HepG2 (cell line): Measurements from ENCODE around the gene ERLIN1. TPM values are rescaled to one million over a fixed set of nuclear protein-coding genes. Genes with fewer than 3 reads are reported as not detected.

Experiments used
- CCAR2 ChIP-seq: fragments of 200-400 bp; formaldehyde crosslinking; optimal IDR thresholded peaks from 2 replicates; pipeline ENCODE3; 2018; ENCODE audit warnings: low read depth, mild to moderate bottlenecking, low read length, moderate library complexity
- HCFC1 ChIP-seq: fragments of 150-350 bp; IDR thresholded peaks from 2 replicates; pipeline ENCODE4 v1.6.1; 2014; ENCODE audit warnings: low read depth, low read length
- HNRNPL ChIP-seq: fragments of 200-400 bp; formaldehyde crosslinking; IDR thresholded peaks from 2 replicates; pipeline ENCODE4 v1.6.1; 2017; ENCODE audit warnings: mild to moderate bottlenecking, low read depth, low read length
- MAFK ChIP-seq, 2 experiments: IDR thresholded peaks in 1 of 2; conservative IDR thresholded peaks in 1 of 2; 2 replicates each; pipeline ENCODE4 v1.6.1; 2011; ENCODE audit warnings: improper control_type of control experiment in 2 of 2, low read length in 2 of 2
- PCBP2 ChIP-seq: fragments of 200-400 bp; formaldehyde crosslinking; optimal IDR thresholded peaks from 2 replicates; pipeline ENCODE3; 2018; ENCODE audit warnings: low read length, low read depth; ENCODE audit not compliant: poor library complexity, severe bottlenecking
- PHF20 ChIP-seq: sonication (generic); formaldehyde crosslinking; IDR thresholded peaks from 2 replicates; pipeline ENCODE4 v1.5.0; 2020; ENCODE audit warnings: mild to moderate bottlenecking, missing genetic modification reagents
- RFXAP ChIP-seq: sonication (generic); formaldehyde crosslinking; IDR thresholded peaks from 2 replicates; pipeline ENCODE4 v1.4.0; 2020; ENCODE audit warnings: missing genetic modification reagents, borderline replicate concordance
- SAP130 ChIP-seq: IDR thresholded peaks from 2 replicates; pipeline ENCODE4 v1.6.1; 2016; ENCODE audit warnings: low read depth
- SMAD1 ChIP-seq: sonication (generic); formaldehyde crosslinking; IDR thresholded peaks from 2 replicates; pipeline ENCODE4 v1.4.0; 2020; ENCODE audit warnings: missing genetic modification reagents, low read depth, mild to moderate bottlenecking, borderline replicate concordance
- XRCC5 ChIP-seq: fragments of 200-400 bp; formaldehyde crosslinking; optimal IDR thresholded peaks from 2 replicates; pipeline ENCODE3; 2017; ENCODE audit warnings: mild to moderate bottlenecking, low read length
- ZBTB20 ChIP-seq: sonication (generic); formaldehyde crosslinking; IDR thresholded peaks from 2 replicates; pipeline ENCODE4 v1.8.1; 2023; ENCODE audit warnings: missing genetic modification reagents, low read depth, mild to moderate bottlenecking, borderline replicate concordance
- ZKSCAN1 ChIP-seq: fragments of 150-350 bp; IDR thresholded peaks from 2 replicates; pipeline ENCODE4 v1.6.1; 2014; ENCODE audit warnings: low read length
- ZNF205 ChIP-seq: IDR thresholded peaks from 2 replicates; pipeline ENCODE4 v1.6.1; 2018; ENCODE audit warnings: missing biosample characterization, missing genetic modification reagents
- ZNF232 ChIP-seq: sonication (generic); formaldehyde crosslinking; IDR thresholded peaks from 2 replicates; pipeline ENCODE4 v1.4.0; 2020; ENCODE audit warnings: missing genetic modification reagents, borderline replicate concordance
- ZNF329 ChIP-seq: sonication (generic); formaldehyde crosslinking; IDR thresholded peaks from 2 replicates; pipeline ENCODE4 v1.9.0; 2021; ENCODE audit warnings: low read depth, mild to moderate bottlenecking, missing genetic modification reagents
- ZNF619 ChIP-seq: sonication (generic); formaldehyde crosslinking; IDR thresholded peaks from 2 replicates; pipeline ENCODE4 v1.4.0; 2020; ENCODE audit warnings: mild to moderate bottlenecking, missing genetic modification reagents
- ZNF749 ChIP-seq: sonication (generic); formaldehyde crosslinking; IDR thresholded peaks from 2 replicates; pipeline ENCODE4 v1.8.0; 2022; ENCODE audit warnings: mild to moderate bottlenecking, missing genetic modification reagents, moderate library complexity, borderline replicate concordance
- polyA plus RNA-seq, 8 experiments: library from polyadenylated mRNA; depleted of rRNA in 3 of 8; stranded (reverse) in 7 of 8; unstranded in 1 of 8; fragments of >200 nt; fragmentation: Illumina TruSeq in 4 of 8; extraction: Trizol in 4 of 8; gene quantifications; 2 replicates each; pipeline versions ENCODE4 v1.2.1 to v1.2.3, GENCODE V29; 2011 to 2016; ENCODE audit warnings: low read depth in 4 of 8, missing spikeins in 1 of 8, mixed read lengths in 1 of 8; ENCODE audit not compliant: insufficient read depth in 1 of 8
- total RNA-seq, 5 experiments: library from RNA; depleted of rRNA; stranded (reverse); fragments of >200 nt; fragmentation: Illumina TruSeq; extraction: Trizol; gene quantifications; 2 replicates each; pipeline ENCODE4 v1.2.3, GENCODE V29; 2016; ENCODE audit warnings: low read depth in 1 of 5
- TF ChIP-seq, protein P1 (sequence below): sonication (generic); formaldehyde crosslinking; IDR thresholded peaks from 2 replicates; pipeline ENCODE4 v1.4.0; 2020; ENCODE audit warnings: missing genetic modification reagents, borderline replicate concordance
- TF ChIP-seq, protein P2 (sequence below): sonication (generic); formaldehyde crosslinking; IDR thresholded peaks from 2 replicates; pipeline ENCODE4 v1.4.0; 2020; ENCODE audit warnings: mild to moderate bottlenecking, missing genetic modification reagents

ERLIN1 gene
- total and polyA plus RNA-seq, 2 of the 13 experiments (the other 11 are each of a cell fraction or from before 2014, with no cell fraction given), result 56.8 to 69.3 TPM

DNA sequence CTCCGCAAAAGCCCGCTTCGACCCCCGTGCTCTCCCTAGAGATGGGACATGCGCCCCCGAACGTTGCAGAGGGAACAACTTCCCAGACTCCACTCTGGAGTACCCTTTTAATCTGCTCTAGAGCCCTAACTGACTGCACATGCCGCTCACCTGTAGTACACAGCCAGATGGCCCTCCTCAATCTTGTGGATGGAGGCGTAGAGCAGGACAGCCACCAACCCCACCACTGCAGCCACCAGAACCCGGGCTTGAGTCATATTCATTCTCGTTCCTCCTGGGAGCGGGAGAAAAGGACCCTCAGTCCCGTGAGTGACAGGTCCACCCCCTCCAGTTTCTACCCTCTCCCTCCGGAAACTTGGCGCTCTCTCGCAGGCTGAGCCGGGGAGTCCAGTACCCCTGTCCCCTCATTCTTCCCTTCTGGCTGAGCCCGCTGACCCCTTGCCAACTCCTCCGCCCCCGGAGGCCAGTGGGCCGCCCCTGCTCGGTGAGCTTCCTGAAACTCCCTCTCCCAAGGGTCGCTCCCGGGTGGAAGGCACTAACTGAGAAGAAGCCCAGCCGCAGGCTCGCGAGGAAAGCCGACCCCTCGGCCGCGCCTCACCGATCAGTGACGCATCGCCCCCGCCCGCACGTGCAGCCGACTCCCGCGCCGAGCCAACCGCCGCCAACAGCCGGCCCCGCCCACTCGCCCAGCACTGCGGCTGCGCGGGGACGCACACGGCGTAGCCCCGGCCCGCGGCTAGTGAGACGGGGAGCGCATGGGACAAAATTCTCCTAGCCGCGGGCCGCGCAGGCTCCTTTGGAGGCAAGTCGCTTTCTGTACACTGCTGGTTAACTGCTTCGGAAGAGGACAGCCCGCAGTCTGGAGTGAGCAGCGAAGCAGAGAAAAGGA, at the start of gene ERLIN1 (continued):
- TF ChIP-seq ZKSCAN1 (no peak), ZNF749 (CRISPR knock-in tag) (peak; percentile 81; the same call in 1 of the 2 replicates), SMAD1 (CRISPR knock-in tag) (peak; percentile 90; the same call in 1 of the 2 replicates), ZNF232 (CRISPR knock-in tag) (peak; percentile 93; the same call in 1 of the 2 replicates), PCBP2 (no peak), XRCC5 (peak; percentile 67), PHF20 (peak; percentile 87), MAFK (conservative IDR thresholded peaks at IDR 0.05 in 1 of 2, IDR thresholded peaks at IDR 0.05 in 1 of 2; ENCODE audit: low read length in 2 of 2) (no peak), ZNF205 (CRISPR knock-in tag) (0 out of 2 replicates have a peak, but pooled peaks have one; percentile 26), RFXAP (CRISPR knock-in tag) (peak; percentile 94), HCFC1 (0 out of 2 replicates have a peak, but pooled peaks have one; percentile 12), HNRNPL (0 out of 2 replicates have a peak, but pooled peaks have one; percentile 51), SAP130 (CRISPR knock-in tag) (peak; percentile 91), ZNF329 (0 out of 2 replicates have a peak, but pooled peaks have one; percentile 63), CCAR2 (no peak), ZBTB20 (no peak), ZNF619 (CRISPR knock-in tag) (no peak)
- TF ChIP-seq, protein P1, sequence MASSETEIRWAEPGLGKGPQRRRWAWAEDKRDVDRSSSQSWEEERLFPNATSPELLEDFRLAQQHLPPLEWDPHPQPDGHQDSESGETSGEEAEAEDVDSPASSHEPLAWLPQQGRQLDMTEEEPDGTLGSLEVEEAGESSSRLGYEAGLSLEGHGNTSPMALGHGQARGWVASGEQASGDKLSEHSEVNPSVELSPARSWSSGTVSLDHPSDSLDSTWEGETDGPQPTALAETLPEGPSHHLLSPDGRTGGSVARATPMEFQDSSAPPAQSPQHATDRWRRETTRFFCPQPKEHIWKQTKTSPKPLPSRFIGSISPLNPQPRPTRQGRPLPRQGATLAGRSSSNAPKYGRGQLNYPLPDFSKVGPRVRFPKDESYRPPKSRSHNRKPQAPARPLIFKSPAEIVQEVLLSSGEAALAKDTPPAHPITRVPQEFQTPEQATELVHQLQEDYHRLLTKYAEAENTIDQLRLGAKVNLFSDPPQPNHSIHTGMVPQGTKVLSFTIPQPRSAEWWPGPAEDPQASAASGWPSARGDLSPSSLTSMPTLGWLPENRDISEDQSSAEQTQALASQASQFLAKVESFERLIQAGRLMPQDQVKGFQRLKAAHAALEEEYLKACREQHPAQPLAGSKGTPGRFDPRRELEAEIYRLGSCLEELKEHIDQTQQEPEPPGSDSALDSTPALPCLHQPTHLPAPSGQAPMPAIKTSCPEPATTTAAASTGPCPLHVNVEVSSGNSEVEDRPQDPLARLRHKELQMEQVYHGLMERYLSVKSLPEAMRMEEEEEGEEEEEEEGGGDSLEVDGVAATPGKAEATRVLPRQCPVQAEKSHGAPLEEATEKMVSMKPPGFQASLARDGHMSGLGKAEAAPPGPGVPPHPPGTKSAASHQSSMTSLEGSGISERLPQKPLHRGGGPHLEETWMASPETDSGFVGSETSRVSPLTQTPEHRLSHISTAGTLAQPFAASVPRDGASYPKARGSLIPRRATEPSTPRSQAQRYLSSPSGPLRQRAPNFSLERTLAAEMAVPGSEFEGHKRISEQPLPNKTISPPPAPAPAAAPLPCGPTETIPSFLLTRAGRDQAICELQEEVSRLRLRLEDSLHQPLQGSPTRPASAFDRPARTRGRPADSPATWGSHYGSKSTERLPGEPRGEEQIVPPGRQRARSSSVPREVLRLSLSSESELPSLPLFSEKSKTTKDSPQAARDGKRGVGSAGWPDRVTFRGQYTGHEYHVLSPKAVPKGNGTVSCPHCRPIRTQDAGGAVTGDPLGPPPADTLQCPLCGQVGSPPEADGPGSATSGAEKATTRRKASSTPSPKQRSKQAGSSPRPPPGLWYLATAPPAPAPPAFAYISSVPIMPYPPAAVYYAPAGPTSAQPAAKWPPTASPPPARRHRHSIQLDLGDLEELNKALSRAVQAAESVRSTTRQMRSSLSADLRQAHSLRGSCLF, result no peak
- TF ChIP-seq, protein P2, sequence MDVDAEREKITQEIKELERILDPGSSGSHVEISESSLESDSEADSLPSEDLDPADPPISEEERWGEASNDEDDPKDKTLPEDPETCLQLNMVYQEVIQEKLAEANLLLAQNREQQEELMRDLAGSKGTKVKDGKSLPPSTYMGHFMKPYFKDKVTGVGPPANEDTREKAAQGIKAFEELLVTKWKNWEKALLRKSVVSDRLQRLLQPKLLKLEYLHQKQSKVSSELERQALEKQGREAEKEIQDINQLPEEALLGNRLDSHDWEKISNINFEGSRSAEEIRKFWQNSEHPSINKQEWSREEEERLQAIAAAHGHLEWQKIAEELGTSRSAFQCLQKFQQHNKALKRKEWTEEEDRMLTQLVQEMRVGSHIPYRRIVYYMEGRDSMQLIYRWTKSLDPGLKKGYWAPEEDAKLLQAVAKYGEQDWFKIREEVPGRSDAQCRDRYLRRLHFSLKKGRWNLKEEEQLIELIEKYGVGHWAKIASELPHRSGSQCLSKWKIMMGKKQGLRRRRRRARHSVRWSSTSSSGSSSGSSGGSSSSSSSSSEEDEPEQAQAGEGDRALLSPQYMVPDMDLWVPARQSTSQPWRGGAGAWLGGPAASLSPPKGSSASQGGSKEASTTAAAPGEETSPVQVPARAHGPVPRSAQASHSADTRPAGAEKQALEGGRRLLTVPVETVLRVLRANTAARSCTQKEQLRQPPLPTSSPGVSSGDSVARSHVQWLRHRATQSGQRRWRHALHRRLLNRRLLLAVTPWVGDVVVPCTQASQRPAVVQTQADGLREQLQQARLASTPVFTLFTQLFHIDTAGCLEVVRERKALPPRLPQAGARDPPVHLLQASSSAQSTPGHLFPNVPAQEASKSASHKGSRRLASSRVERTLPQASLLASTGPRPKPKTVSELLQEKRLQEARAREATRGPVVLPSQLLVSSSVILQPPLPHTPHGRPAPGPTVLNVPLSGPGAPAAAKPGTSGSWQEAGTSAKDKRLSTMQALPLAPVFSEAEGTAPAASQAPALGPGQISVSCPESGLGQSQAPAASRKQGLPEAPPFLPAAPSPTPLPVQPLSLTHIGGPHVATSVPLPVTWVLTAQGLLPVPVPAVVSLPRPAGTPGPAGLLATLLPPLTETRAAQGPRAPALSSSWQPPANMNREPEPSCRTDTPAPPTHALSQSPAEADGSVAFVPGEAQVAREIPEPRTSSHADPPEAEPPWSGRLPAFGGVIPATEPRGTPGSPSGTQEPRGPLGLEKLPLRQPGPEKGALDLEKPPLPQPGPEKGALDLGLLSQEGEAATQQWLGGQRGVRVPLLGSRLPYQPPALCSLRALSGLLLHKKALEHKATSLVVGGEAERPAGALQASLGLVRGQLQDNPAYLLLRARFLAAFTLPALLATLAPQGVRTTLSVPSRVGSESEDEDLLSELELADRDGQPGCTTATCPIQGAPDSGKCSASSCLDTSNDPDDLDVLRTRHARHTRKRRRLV (CRISPR knock-in tag), result 0 out of 2 replicates have a peak, but pooled peaks have one; percentile 35
